Prostate gland (tissue), 2 donors: ENCODE data around the gene PSMG4. TPM values are rescaled to one million over a fixed set of nuclear protein-coding genes. Genes with fewer than 3 reads are reported as not detected.

Experiments used
- DNase-seq: peaks from one replicate; pipeline ENCODE4 v3.0.0-alpha.2; 2019; ENCODE audit warnings: low spot score
- H3K27ac ChIP-seq, 2 donors: fragments of 200-600 bp; sonication (generic); 2 replicates each; pipeline ENCODE4 v1.5.1; 2017 to 2019
- H3K27me3 ChIP-seq: fragments of 200-600 bp; sonication (generic); replicated peaks from 2 replicates; pipeline ENCODE4 v1.5.1; 2019; ENCODE audit not compliant: insufficient read depth
- H3K36me3 ChIP-seq, 2 donors: fragments of 200-600 bp; sonication (generic); 1 replicate in 1 of 2; 2 replicates in 1 of 2; pipeline versions ENCODE4 v1.5.1 to v1.8.1; 2017 to 2019
- H3K4me1 ChIP-seq: fragments of 200-600 bp; sonication (generic); replicated peaks from 2 replicates; pipeline ENCODE4 v1.5.1; 2019
- H3K4me3 ChIP-seq, 2 donors: fragments of 200-600 bp; sonication (generic); 2 replicates each; pipeline ENCODE4 v1.5.1; 2017 to 2019
- H3K9me3 ChIP-seq: fragments of 200-600 bp; sonication (generic); 2 replicates; pipeline ENCODE4 v1.5.1; 2017
- CTCF ChIP-seq, 4 experiments: fragments of 200-600 bp in 2 of 4; fragments of 450-650 bp in 2 of 4; sonication (generic) in 2 of 4; IDR thresholded peaks; 1 replicate in 3 of 4; 2 replicates in 1 of 4; pipeline ENCODE4 v1.5.1; 2016 to 2019; ENCODE audit warnings: antibody characterized with exemption in 4 of 4, mild to moderate bottlenecking in 2 of 4, moderate library complexity in 2 of 4
- POLR2A ChIP-seq: fragments of 450-650 bp; IDR thresholded peaks from one replicate; pipeline ENCODE4 v1.6.1; 2016; ENCODE audit warnings: antibody characterized with exemption, mild to moderate bottlenecking
- POLR2AphosphoS5 ChIP-seq: sonication (generic); formaldehyde crosslinking; IDR thresholded peaks from one replicate; pipeline ENCODE4 v1.6.1; 2017; ENCODE audit warnings: antibody characterized with exemption
- WGBS: methylation state at CpG from one replicate; pipeline ENCODE4 v1.1.5; 2018; 5-methylcytosine and 5-hydroxymethylcytosine counted together
- intact Hi-C: fragments of 100-400 bp; cut with DNase I; formaldehyde crosslinking; loops from one replicate; pipeline ENCODE4 v1.14.2; 2022
- total RNA-seq, 2 donors: library from RNA; depleted of rRNA; stranded (reverse); fragments of >200 nt; gene quantifications; one replicate each; pipeline ENCODE4 v1.1.0, GENCODE V29; 2016

Gene PSMG4
- total RNA-seq, 2 donors from 2014 or later, result 20.8 to 30.1 TPM

GRCh38 chr6:3267162-3267561 is 8.4 kb downstream of the PSMG4 start:
- DNase-seq, result no peak
- TF ChIP-seq CTCF (IDR thresholded peaks at IDR 0.05) (no peak), POLR2A (no peak), POLR2AphosphoS5 (no peak)
- Histone ChIP-seq H3K9me3 (no peaks in the 10 kb centered on the region), H3K36me3 (no peaks in the 10 kb centered on the region), H3K27me3 (no peaks in the 10 kb centered on the region), H3K4me1 (no peaks in the 10 kb centered on the region), H3K4me3 (no peak overlapping the region), H3K27ac (no peak overlapping the region)
- intact Hi-C loops, result no loop called here
- 83% methylated on average over 5 of the region's 5 CpGs for WGBS

- Histone ChIP-seq H3K27ac (no peak overlapping the region), H3K4me3 (no peak overlapping the region), H3K4me1 (no peaks in the 10 kb centered on the region), H3K9me3 (no peaks in the 10 kb centered on the region), H3K36me3 (no peaks in the 10 kb centered on the region), H3K27me3 (no peaks in the 10 kb centered on the region)
- DNase-seq, result no peak
- intact Hi-C loops, result no loop called here
- TF ChIP-seq CTCF (IDR thresholded peaks at IDR 0.05), result no peak
- TF ChIP-seq POLR2AphosphoS5, result no peak
- no peak for TF ChIP-seq POLR2A
- whole genome bisulfite sequencing, result 86% methylated on average over 11 of the region's 11 CpGs
These were observed 9.9 kb downstream of the PSMG4 start for GRCh38 chr6:3268680-3269079.

- no peaks in the 10 kb centered on the region for H3K9me3 ChIP-seq
- H3K36me3 ChIP-seq, result no peaks in the 10 kb centered on the region
- no peaks in the 10 kb centered on the region for H3K4me1 ChIP-seq
- no peak overlapping the region for H3K4me3 ChIP-seq
- intact Hi-C loops, result no loop called here
- 77% methylated on average over 27 of the region's 27 CpGs for WGBS
- no peaks in the 10 kb centered on the region for H3K27me3 ChIP-seq
- no peak overlapping the region for H3K27ac ChIP-seq
- DNase-seq, result no peak
- TF ChIP-seq POLR2AphosphoS5 (no peak), POLR2A (no peak), CTCF (IDR thresholded peaks at IDR 0.05) (no peak)
These were observed 10.7 kb downstream of the PSMG4 start for GRCh38 chr6:3269281-3269975.

- Histone ChIP-seq H3K4me3 (no peak overlapping the region), H3K36me3 (no peaks in the 10 kb centered on the region), H3K27ac (no peak overlapping the region), H3K4me1 (no peaks in the 10 kb centered on the region), H3K9me3 (no peaks in the 10 kb centered on the region), H3K27me3 (no peaks in the 10 kb centered on the region)
- 72% methylated on average over 14 of the region's 15 CpGs for WGBS
- TF ChIP-seq CTCF (IDR thresholded peaks at IDR 0.05) (no peak), POLR2AphosphoS5 (no peak), POLR2A (no peak)
- intact Hi-C loops, result no loop called here
- no peak for DNase-seq
These were observed 11.5 kb downstream of the PSMG4 start for GRCh38 chr6:3270258-3270657.

- TF ChIP-seq POLR2A (no peak), CTCF (IDR thresholded peaks at IDR 0.05) (no peak), POLR2AphosphoS5 (no peak)
- no peak for DNase-seq
- Histone ChIP-seq H3K36me3 (no peaks in the 10 kb centered on the region), H3K4me1 (no peaks in the 10 kb centered on the region), H3K27me3 (no peaks in the 10 kb centered on the region), H3K4me3 (no peak overlapping the region), H3K9me3 (no peaks in the 10 kb centered on the region), H3K27ac (no peak overlapping the region)
- intact Hi-C loops, result no loop called here
- WGBS, result 90% methylated on average over 13 of the region's 13 CpGs
These were observed 13.0 kb downstream of the PSMG4 start for GRCh38 chr6:3271756-3272155.
